Adrenal gland (tissue), 12 donors: ENCODE results near the gene CCDC149. TPM values are rescaled to one million over a fixed set of nuclear protein-coding genes. Genes with fewer than 3 reads are reported as not detected.
A peak's percentile ranks its signal among the peaks of the same experiment; 100 is the strongest.

Source experiments
- DNase-seq, 7 donors: peaks; one replicate each; pipeline ENCODE4 v3.0.0-alpha.2; 2019 to 2020
- H3K27ac ChIP-seq, 5 donors: fragments of 200-600 bp; sonication (generic) in 4 of 5; 1 replicate in 3 of 5; 2 replicates in 2 of 5; pipeline versions ENCODE4 v1.5.1 to v1.8.0; 2016 to 2020; ENCODE audit warnings: mild to moderate bottlenecking in 1 of 5
- H3K27me3 ChIP-seq: fragments of 200-600 bp; 2 replicates; pipeline ENCODE4 v1.8.0; 2021
- H3K36me3 ChIP-seq, 2 donors: fragments of 200-600 bp; replicated peaks in 1 of 2; 1 replicate in 1 of 2; 2 replicates in 1 of 2; pipeline versions ENCODE4 v1.5.1 to v1.8.0; 2018 to 2022
- H3K4me1 ChIP-seq, 2 donors: fragments of 200-600 bp; replicated peaks in 1 of 2; 1 replicate in 1 of 2; 2 replicates in 1 of 2; pipeline versions ENCODE4 v1.5.1 to v1.8.0; 2018 to 2021
- H3K4me3 ChIP-seq, 4 donors: fragments of 200-600 bp; sonication (generic) in 3 of 4; one replicate each; pipeline ENCODE4 v1.5.1; 2016 to 2018
- H3K9me3 ChIP-seq, 3 donors: fragments of 200-600 bp; sonication (generic) in 1 of 3; replicated peaks in 1 of 3; 1 replicate in 2 of 3; 2 replicates in 1 of 3; pipeline versions ENCODE4 v1.5.1 to v1.8.0; 2016 to 2021
- CTCF ChIP-seq, 6 experiments: fragments of 450-650 bp in 4 of 6; fragments of 200-600 bp in 2 of 6; sonication (generic) in 1 of 6; IDR thresholded peaks; 1 replicate in 5 of 6; 2 replicates in 1 of 6; pipeline versions ENCODE4 v1.5.1 to v1.8.0; 2016 to 2021; ENCODE audit warnings: antibody characterized with exemption in 6 of 6, mild to moderate bottlenecking in 2 of 6, moderate library complexity in 1 of 6
- POLR2A ChIP-seq, 2 donors: fragments of 450-650 bp; IDR thresholded peaks; one replicate each; pipeline ENCODE4 v1.6.1; 2017; ENCODE audit warnings: antibody characterized with exemption in 2 of 2, mild to moderate bottlenecking in 2 of 2, moderate library complexity in 1 of 2
- whole genome bisulfite sequencing, 4 donors: extraction: QIAGEN DNeasy Blood & Tissue Kit in 2 of 4; methylation state at CpG; one replicate each; pipeline versions ENCODE4 v1.1.5 to v1.1.7; 2013 to 2017; 5-methylcytosine and 5-hydroxymethylcytosine counted together
- intact Hi-C, 2 donors: fragments of 100-400 bp; cut with DNase I; formaldehyde crosslinking; loops; one replicate each; pipeline versions ENCODE4 v1.14.1 to v1.15.0; 2022 to 2023
- polyA plus RNA-seq, 3 donors: library from polyadenylated mRNA; stranded (reverse); fragments of 200-250 nt in 2 of 3; fragments of 350-450 nt in 1 of 3; fragmentation: Illumina TruSeq in 1 of 3; extraction: RNeasy Lipid Tissue Mini Kit (QIAGEN cat#74804) in 1 of 3; gene quantifications; one replicate each; pipeline ENCODE4 v1.2.3, GENCODE V29; 2013 to 2014
- total RNA-seq, 9 donors: library from RNA; depleted of rRNA in 4 of 9; stranded (reverse); fragments of >200 nt in 4 of 9; fragments of 120-200 nt in 1 of 9; fragmentation: NEBNext Ultra II Directional in 1 of 9; extraction: Animal tissue kit (Norgen Biotek cat#: 25700) in 1 of 9; gene quantifications; one replicate each; pipeline versions ENCODE4 v1.1.0 to v1.2.4, GENCODE V29; 2013 to 2023
- donor health status: healthy with polysubstance abuse.
- donor health status: Bipolar disorder and iron deficiency.
- donor health status: DM: yes; HTN: yes; CAD: no.
- donor health status: DM: no; HTN: no; CAD: no.
- donor health status: DM: no; HTN: no; CAD: no.
- donor health status: DM: yes; HTN: yes; CAD: no.

CCDC149 gene
- total and polyA plus RNA-seq, 12 donors, result 3.6 to 13.0 (median 8.4) TPM

DNA sequence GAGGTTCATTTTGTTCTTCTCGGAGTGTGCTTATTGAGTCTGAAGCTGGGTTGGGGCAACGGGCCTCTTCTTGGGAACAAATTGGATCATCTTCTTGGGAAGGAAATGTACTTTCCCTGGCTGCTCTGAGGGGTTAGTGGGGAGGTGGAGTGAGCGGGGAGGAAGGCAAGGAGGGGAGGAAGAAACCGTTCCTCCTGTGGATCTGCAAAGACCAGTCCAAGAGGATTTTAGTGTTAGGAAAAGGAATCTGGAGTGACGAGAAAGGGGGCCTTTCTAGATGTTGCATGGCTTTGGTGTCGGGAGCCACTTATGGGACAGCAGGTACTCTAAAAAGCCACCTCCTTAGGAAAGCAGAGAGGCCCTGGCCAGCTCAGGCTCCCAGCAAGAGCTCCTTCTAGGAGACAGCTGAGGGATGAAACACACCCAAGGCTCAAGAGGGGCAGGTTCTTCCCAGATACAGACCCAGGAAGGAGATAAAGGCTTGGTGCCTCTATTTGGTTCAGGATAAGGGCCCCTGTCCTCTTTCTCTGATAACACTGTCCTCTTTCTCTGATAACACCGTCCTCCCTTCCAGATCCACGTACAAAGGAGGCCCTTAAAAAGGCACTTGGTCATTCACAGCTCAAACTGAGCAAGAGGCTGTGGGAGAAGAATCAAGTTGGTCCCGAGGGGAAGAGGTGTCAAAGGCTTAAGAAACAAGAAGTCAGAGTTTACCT, 117.0 kb downstream of the CCDC149 start:
- intact Hi-C loops, result no loop called here
- Histone ChIP-seq H3K36me3 (no peaks in the 10 kb centered on the region), H3K4me3 (peak overlapping the region in 1 of 4 donors; percentile 46), H3K27me3 (peaks cover 20% of the 10 kb centered on the region), H3K27ac (peak overlapping the region in 3 of 5 donors; percentile 11 to 89 (median 66)), H3K9me3 (no peaks in the 10 kb centered on the region), H3K4me1 (peaks cover 9 to 31% of the 10 kb centered on the region in 2 donors)
- TF ChIP-seq POLR2A (IDR thresholded peaks at IDR 0.05) (no peak), CTCF (IDR thresholded peaks at IDR 0.05) (no peak)
- WGBS, 4 donors, result 51 to 53% (median 52%) methylated on average over 8 to 9 of the region's 9 CpGs
- DNase-seq, result no peak

GRCh38 chr4:24794916-24795665, 117.8 kb downstream of the CCDC149 start, which contains the start of gene SOD3:
Gene SOD3, plus strand, starts transcription at chr4:24795573. Its CDS starts 3,949 bp downstream, at chr4:24799522.
- peak; percentile 80 to 92 (median 90) for DNase-seq
- Histone ChIP-seq H3K9me3 (no peaks in the 10 kb centered on the region), H3K4me1 (peaks cover 9 to 27% of the 10 kb centered on the region in 2 donors), H3K27ac (peak within 1 kb of the TSS in 4 of 5 donors; percentile 11 to 89 (median 57)), H3K4me3 (peak within 1 kb of the TSS in 1 of 4 donors; percentile 46), H3K27me3 (peaks cover 15% of the 10 kb centered on the region), H3K36me3 (no peaks in the 10 kb centered on the region)
- intact Hi-C loops, result no loop called here
- TF ChIP-seq CTCF (IDR thresholded peaks at IDR 0.05) (no peak), POLR2A (IDR thresholded peaks at IDR 0.05) (peak in 1 of 2 donors; percentile 62)
- 19 to 24% (median 22%) methylated on average over 16 to 21 of the region's 21 CpGs for WGBS, 4 donors

DNA sequence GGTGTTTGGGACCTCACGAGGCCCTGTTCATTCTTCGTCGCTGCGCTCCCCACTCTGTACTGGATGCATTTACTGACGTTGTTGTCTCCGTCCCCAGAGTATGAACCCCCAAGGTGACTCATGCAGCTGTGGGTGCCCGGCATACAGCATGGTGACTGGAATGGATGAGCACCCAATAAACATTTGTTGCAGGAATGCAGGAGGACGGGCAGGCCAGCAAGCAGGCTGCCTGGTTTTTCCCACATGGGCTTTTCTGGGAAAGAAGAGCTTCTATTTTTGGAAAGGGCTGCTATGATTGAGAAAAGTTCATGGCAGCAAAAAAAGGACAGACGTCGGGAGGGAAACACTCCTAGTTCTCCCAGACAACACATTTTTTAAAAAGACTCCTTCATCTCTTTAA, 118.4 kb downstream of the CCDC149 start:
- 49 to 59% (median 52%) methylated on average over 10 of the region's 10 CpGs for WGBS, 4 donors
- peaks cover 9% of the 10 kb centered on the region for H3K27me3 ChIP-seq
- peak overlapping the region in 1 of 4 donors; percentile 46 for H3K4me3 ChIP-seq
- intact Hi-C loops, result no loop called here
- no peaks in the 10 kb centered on the region for H3K9me3 ChIP-seq
- H3K4me1 ChIP-seq, result peaks cover 9 to 21% of the 10 kb centered on the region in 2 donors
- H3K27ac ChIP-seq, result peak overlapping the region in 2 of 5 donors; percentile 66 to 89
- H3K36me3 ChIP-seq, result no peaks in the 10 kb centered on the region
- peak in 5 of 7 donors; percentile 28 to 54 (median 35) for DNase-seq
- TF ChIP-seq CTCF (IDR thresholded peaks at IDR 0.05) (no peak), POLR2A (IDR thresholded peaks at IDR 0.05) (no peak)

DNA sequence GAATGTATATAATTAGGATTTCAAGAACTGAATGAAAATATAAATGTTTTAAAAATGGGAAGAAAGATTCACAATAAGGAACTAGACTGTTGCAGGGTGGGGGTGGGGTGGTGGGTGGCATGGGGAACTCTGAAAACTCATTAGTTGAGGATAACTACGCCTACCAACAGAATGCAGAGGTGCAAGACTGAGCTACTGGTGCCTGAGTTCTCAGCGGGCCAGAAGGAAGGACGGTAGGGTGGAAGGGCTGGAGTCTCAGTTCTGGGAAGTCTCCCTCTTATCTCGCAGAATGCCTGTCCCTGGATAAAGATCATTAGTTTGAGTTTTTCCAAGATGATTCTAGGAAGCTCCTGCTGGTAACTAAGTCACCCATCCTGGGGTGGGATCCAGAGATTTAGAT, 118.8 kb downstream of the CCDC149 start:
- DNase-seq, result no peak
- Histone ChIP-seq H3K4me1 (peaks cover 9 to 20% of the 10 kb centered on the region in 2 donors), H3K27me3 (peaks cover 5% of the 10 kb centered on the region), H3K36me3 (no peaks in the 10 kb centered on the region), H3K9me3 (no peaks in the 10 kb centered on the region), H3K27ac (peak overlapping the region in 2 of 5 donors; percentile 66 to 89), H3K4me3 (no peak overlapping the region)
- no peak for TF ChIP-seq POLR2A (IDR thresholded peaks at IDR 0.05)
- WGBS, 4 donors, result 49 to 74% (median 70%) methylated on average over 4 of the region's 4 CpGs
- intact Hi-C loops, result no loop called here
